Astrocyte (in vitro differentiated cells and primary cell): ENCODE data around the gene ENOX1.

Experiments
- EZH2 ChIP-seq: IDR thresholded peaks from 2 replicates; pipeline ENCODE4 v1.6.1; 2012; ENCODE audit warnings: mild to moderate bottlenecking, low read length, inconsistent platforms; ENCODE audit not compliant: insufficient read depth
- TF ChIP-seq, protein P1 (sequence below): IDR thresholded peaks from 2 replicates; pipeline ENCODE4 v1.5.1; 2011; ENCODE audit warnings: low read depth, mild to moderate bottlenecking, inconsistent platforms, low read length, moderate library complexity; ENCODE audit not compliant: insufficient read depth

DNA sequence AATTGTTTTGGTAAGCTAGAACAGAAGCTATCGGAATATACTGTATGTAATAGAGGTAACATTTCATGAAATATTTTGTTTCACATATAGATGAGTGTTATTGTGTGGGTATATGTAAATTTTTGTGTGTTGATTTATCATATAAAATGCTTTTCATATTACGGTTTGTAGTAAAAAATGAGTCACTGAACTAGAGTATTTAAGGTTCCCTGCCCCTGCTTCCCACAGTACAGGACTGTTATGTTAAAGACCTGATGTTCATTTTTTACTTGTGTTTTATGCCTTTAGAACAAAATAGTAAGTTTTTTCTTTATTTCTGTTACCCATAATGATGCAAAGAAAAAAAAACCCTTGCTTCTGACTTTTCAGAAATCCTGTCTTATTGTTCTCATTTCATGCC lies 243.4 kb downstream of the ENOX1 start:
- TF ChIP-seq, protein P1, sequence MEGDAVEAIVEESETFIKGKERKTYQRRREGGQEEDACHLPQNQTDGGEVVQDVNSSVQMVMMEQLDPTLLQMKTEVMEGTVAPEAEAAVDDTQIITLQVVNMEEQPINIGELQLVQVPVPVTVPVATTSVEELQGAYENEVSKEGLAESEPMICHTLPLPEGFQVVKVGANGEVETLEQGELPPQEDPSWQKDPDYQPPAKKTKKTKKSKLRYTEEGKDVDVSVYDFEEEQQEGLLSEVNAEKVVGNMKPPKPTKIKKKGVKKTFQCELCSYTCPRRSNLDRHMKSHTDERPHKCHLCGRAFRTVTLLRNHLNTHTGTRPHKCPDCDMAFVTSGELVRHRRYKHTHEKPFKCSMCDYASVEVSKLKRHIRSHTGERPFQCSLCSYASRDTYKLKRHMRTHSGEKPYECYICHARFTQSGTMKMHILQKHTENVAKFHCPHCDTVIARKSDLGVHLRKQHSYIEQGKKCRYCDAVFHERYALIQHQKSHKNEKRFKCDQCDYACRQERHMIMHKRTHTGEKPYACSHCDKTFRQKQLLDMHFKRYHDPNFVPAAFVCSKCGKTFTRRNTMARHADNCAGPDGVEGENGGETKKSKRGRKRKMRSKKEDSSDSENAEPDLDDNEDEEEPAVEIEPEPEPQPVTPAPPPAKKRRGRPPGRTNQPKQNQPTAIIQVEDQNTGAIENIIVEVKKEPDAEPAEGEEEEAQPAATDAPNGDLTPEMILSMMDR: no peak
- no peak for TF ChIP-seq EZH2
